Neural progenitor cell (in vitro differentiated cells): ENCODE results near the gene PARS2.

Experiments used
- CTCF ChIP-seq: fragments of 200-600 bp; sonication (generic); IDR thresholded peaks from 2 replicates; pipeline ENCODE4 v1.5.1; 2017; ENCODE audit warnings: antibody characterized with exemption, mild to moderate bottlenecking
- EZH2 ChIP-seq: fragments of 200-600 bp; sonication (generic); IDR thresholded peaks from 2 replicates; pipeline ENCODE4 v1.6.1; 2017; ENCODE audit warnings: antibody characterized with exemption, mild to moderate bottlenecking, moderate library complexity
- EZH2phosphoT487 ChIP-seq: fragments of 200-600 bp; sonication (generic); IDR thresholded peaks from 2 replicates; pipeline ENCODE4 v1.6.1; 2017; ENCODE audit warnings: antibody characterized with exemption

GRCh38 chr1:54782156-54782555, 17.8 kb upstream of the PARS2 start:
- TF ChIP-seq CTCF (no peak), EZH2 (no peak), EZH2phosphoT487 (no peak)
